HG02943 (cell line): ENCODE data around the gene NDUFS6.
"Not testable (repeated sequence)": the region's sequence is repeated elsewhere in the genome, so short reads cannot be mapped to it uniquely, and the experiment has no call there.

Experiments
- ATAC-seq: cut with Tn5 transposase; IDR thresholded peaks from one replicate; pipeline ENCODE4 v1.9.1; 2021; ENCODE audit warnings: mild to moderate bottlenecking, low read depth, moderate library complexity; ENCODE audit not compliant: unreplicated experiment

NDUFS6 gene

DNA sequence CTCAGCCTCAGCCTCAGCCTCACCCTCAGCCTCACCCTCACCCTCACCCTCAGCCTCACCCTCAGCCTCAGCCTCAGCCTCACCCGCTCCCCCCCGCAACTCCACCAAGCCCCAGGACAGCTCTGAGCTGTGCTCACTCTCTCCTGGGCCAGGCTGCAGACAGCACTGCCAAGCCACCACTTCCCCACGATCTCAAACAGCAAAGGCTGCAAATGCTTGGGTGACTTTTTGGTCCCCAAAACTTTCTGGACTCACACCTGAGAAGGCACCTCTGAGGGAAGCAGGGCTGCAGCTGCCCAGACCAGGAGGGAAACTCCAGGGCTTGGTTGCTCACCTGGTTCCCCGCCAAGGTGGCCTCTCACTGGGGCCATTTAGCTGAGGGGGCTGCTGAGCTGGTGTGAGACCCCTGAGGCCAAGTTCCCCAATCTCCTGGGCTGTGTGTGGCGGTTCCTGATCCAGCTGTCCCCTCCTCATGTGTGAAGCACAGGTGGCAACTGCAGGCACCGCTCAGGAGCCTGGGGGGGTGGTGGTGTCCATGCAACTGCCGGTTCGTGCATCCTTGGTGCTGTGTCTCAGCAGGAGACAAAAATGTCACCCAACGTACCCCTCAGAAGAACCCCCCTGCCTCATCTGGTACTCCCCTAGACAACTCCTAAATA, 19.4 kb upstream of the NDUFS6 start:
- no peak for ATAC-seq

DNA sequence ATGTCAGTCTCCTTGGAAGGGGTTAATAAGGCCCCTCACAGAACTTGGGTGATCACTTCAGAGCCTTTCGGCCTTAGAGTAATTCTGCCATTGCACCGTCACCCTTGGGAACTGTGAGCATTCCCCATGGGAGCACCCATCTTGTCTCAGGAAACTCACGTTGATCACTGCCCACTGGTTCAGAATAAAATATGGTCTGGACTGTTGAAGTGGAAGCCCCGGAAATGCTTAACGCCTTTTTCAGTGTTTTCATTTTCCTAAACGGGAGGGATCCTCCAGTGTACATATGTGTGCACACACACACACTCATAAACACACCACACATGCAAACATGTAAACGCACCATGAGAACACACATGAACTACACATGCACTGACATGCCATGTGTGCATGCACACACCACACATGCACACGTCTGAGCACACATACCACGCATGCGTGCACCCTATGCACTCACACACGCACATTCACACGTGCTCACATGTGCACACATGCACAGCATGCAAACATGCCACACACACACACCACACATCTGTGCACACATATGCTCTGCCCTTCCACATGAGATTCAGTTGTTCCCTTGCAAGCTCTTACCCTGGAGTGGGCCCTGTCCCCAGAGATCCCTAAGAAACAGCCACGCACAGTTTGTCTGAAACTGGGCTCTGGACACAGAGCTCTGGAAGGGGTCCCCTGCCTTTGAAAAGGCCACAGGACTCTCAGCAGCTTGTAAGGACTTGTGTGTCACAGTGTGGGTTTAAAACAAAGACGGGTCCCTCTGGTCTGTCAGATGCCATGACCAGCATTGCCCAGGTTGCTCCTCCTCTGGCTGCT, 18.6 kb upstream of the NDUFS6 start:
- ATAC-seq = no peak

DNA sequence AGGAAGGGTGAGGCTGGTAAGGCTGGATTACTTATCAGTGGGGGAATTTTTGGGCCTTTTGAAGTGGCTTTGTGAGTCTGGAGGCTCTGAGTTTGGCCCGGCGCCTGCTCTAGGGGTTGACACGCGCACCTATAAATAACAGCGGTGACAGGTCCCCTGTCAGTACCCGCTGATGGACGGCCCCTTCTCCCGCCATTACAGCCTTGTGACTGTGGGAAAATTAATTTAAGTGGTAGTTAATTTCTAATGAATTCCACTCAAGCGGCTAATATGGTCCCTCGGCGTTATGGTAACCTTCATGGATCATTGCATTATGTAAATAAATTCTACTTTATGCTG, 18.0 kb upstream of the NDUFS6 start:
- ATAC-seq = peak; percentile 65

DNA sequence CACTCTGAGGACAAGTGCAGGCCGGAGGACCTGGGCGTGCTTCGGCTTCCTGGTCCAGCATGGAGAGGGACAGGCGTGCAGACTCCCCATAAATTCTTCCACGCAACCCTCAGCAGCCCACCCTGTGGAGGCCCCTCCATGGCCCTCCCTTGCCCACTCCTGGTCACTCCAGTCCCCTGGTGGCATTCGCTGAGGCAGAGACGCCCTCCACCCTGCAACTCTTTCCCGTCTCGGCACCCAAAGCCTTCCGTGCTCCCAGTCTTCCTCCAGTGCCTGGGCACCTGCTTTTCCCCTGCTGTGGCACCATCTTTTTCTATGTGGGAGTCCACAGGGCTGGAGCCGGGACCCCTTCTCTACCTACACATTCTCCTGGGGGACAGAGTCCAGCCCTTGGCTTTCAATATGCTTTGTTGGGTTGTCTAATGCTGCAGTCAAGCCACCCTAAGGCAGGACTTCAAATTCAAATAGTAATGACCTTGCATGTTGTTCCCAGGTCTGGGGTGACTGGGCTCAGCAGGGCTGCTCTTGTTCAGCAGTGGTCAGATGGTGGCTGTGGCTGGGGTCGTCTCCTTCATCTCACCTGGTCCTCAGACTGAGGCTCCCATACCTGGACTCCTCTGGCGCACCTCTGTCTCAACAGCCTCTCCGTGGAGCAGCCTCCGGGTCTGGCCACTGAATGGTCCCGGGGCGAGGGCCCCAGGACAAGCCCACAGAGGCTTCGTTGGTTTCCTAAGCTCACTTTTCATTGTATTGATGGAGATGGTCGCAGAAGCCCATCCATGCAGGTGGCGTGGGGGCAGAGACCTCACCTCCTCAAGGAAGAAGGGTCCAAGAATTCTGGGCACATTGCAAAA, 16.8 kb upstream of the NDUFS6 start:
- ATAC-seq = no peak

DNA sequence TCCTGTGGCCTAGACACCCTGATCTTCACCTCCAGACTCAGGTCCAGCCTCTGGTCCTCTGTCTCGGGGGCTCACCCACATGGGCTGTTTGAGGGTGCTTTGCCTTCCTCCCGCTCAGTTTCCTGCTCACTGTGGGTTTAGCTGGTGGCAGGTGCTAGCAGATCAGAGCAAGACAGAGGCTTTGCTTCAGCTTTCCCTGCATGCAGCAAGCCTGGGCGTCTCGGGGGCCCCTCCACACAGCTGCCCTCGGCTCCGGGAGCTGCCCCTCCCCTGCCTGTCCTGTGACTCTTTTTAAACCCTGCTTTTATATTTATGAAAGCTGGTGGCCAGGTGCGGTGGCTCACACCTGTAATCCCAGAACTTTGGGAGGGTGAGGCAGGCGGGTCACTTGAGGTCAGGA, 16.1 kb upstream of the NDUFS6 start:
- ATAC-seq = no peak

DNA sequence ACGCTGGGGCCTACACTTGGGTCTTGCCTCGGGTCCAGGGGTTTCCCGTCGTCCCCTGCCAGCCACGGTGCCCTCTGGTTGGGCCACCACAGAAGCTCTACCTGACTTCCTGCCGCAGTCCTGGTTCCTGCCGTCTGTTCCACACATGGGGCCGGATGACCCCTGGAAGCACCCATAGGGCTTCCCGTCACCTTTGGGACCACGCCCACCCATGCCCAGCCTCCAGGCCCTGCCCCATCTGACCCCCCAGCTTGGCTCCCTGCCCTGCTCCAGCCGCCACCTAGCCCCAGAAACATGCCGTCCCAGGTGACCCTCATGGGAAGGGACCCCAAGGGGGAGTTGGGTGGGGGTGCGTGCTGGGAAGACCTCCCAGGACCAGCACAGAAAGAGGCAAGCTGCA, 15.2 kb upstream of the NDUFS6 start:
- ATAC-seq = no peak

DNA sequence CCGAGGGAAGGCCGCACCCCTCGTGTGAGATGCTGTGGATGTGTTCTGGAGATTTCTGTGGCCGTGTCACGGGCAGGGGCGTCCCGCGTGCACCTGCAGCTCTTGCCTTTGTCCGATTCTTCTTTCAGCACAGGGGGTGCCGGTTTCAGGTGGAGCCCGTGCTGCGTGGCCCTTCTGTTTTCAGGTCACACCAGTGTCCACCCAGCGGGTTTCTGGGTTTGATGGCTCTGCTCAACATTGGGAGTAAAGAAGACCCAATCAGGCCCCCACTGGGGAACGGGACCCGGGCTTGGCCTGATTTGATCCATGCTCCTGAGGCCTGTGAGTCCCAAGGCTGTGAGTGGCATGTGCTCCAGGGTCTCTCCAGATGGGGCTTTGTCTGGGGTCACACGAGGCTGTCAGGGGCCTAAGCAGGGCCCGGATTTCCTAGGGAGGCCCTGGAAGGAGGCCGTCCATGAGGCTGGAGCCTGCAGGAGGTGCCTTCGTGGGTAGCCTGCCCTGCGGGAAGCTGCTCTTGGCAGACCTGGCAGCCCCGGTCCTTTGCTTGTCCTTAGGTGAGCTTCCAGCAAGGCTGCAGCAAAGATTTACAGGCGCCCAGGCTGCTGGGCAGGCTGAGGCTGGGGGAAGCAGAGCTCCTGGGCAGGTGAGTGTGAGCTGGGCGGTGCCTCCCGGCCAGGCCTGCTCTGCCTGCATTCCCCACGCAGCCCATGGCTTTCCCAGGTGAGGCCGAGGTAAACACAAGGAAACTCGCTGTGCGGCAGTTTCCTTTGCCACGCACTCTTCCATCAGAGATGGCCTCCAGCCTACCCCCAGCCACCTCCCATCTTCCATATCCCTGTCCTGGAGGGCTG, 14.4 kb upstream of the NDUFS6 start:
- no peak for ATAC-seq

DNA sequence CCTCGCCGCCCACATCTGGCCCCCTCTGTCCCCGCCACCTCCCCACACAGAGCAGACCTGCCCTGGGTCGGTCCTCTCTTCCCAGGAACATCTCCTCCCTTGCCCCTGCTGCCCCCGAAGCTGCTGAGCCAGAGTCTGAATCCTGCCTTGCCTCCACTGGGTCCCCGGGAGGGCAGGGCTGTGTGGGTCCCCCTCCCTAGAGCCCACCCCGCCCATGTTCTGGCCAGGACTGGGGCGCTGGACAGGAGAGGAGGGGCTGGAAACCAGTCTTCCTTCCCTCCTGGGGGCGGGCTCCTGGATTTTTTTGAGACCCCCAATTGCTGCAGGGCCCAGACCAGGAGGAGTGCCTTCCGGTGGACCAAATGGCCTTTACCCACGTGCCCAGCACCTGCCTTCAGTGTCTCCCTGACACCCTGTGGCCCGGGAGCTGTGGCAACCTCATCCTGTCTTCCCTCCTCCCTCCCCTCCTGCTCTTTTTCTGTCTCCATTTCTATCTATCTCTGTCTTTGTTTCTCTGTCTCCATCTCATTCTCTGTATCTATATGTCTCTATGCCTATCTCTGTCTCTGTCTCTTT, 13.6 kb upstream of the NDUFS6 start:
- no peak for ATAC-seq

DNA sequence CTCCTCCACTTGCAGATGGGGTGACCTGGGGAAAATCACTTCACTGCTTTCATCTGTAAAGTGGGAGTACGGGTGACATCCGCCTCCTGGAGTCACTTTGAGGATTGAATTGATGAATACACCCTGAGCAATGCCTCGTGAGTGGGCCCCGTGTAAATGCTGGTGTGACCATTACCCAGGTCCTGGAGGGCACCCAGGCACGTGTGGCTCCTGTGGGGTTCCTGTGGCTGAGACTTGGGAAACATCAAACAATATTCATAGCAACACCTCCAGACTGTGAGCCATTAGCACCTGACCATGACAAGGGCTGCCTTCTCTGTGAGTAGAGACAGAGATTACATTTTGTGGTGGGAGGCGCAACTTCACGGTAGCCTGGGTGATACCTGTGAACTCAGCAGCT, 13.0 kb upstream of the NDUFS6 start:
- ATAC-seq = no peak

DNA sequence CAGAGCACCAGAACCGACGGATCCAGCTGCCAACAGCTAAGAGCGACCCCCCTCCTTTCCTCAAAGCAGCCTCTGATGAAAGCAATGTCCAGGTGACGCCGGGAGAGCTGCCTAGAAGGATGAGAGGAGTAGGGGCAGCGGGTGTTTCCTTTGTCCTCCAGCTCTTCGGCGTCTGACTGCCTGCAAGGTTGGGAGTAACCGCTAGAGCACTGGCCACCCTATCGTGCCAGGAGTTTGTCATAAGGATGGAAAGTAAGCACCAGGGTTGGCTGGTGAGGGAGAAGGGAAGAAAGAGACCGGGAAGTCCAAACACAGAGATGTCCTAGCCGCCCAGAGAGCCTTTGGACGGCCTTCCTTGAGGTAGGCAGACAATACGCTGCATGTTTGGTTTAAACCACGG, 12.4 kb upstream of the NDUFS6 start:
- no peak for ATAC-seq

DNA sequence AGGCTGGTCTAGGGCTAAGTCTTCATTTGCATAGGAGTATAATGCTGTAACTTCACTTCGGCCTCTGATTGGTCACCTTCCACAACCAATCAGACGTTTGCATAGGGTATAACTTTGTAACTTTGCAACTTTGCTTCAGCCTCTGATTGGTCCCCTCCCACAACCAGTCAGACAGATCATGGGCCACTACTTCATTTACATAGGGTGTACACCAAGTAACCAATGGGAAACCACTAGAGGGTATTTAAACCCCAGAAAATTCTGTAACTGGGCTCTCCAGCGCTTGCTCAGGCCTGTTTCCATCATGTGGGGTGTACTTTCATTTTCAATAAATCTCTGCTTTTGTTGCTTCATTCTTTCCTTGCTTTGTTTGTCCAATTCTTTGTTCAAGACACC, 11.8 kb upstream of the NDUFS6 start:
- ATAC-seq = not testable (repeated sequence)

DNA sequence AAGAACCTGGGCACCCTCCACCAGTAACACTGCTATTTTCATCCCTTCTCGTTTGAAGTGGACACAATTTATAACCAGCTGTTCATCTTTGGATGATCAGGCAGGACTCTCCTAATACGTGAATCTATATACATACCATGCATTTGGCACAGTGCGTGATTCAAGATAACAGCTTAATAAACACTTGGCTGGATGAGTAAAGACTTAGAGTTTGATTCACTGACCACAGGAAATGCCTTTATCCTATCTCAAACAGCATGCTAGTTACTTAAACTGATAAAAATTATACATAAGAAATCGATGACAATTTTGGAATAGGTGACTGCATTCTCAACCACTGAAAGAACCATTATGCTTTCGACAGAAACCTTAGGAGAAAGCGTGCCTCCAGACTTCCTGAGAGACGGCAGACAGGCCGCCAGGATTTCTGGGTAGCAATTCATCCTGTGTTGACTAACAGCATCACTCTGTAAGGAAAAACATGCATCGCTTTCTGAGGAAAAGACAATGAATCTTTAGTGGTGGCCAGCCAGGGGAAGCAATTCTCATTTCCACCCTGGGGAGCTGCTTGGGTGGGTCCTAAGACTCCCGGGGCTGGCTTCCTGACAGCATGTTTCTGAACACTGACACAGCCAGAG, 11.3 kb upstream of the NDUFS6 start:
- ATAC-seq = no peak

DNA sequence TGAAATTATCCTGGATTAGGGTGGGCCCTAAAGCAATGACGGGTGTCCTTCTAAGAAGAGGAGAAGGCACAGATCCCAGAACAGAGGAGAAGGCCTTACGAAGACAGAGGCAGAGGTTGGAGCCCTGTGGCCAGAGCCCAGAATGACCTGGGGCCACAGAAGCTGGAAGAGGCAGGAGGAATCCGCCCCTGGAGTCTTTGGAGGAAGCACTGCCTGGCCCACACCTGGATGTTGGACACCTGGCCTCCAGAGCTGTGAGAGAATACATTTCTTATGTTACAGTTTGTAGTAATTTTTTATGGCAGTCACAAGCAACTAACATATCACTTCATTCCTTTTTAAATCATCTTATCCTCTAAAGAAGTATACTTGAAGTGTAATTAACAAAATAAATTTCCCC, 10.0 kb upstream of the NDUFS6 start:
- ATAC-seq = no peak

DNA sequence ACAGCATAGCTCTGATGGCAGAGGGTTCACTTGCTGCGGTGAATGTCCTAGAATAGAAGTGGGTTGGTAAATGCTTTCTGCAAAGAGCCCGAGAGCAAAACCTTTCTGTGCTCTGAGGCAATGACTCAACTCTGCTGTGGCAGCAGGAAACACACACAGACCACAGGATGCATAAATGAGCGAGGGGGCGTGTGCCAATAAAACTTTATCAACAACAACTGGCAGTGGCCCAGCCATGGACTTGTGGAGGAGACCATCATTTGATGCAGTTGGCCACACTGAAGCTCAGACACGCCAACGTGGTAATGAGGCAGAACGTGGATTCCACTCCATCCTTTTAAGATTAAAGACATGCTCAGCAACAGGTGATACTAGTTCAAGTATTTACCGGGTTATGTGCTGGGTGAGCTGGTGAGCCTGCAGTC, 8.4 kb upstream of the NDUFS6 start:
- peak; percentile 97 for ATAC-seq

DNA sequence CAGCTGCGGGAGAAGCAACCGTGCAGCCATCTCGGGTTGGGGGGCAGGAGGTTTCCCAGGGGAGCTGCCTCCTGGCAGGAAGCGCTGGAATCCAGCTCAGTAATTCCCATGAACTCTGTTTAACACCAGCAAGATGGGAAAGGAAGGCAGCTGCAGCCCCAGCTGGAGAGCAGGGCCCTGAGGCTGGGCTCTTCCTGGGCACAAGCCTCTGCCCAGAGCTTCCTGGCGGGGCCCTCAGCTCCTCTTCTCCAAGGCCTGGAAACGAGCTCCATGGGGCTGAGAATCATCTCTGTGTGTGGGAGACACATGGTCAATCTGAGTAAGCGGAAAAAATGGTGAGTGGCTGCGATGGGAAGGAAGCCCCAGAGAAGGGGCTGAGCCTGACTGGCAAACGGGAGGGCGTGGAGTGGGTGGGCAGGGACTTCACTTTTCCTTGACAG, 7.9 kb upstream of the NDUFS6 start:
- no peak for ATAC-seq

DNA sequence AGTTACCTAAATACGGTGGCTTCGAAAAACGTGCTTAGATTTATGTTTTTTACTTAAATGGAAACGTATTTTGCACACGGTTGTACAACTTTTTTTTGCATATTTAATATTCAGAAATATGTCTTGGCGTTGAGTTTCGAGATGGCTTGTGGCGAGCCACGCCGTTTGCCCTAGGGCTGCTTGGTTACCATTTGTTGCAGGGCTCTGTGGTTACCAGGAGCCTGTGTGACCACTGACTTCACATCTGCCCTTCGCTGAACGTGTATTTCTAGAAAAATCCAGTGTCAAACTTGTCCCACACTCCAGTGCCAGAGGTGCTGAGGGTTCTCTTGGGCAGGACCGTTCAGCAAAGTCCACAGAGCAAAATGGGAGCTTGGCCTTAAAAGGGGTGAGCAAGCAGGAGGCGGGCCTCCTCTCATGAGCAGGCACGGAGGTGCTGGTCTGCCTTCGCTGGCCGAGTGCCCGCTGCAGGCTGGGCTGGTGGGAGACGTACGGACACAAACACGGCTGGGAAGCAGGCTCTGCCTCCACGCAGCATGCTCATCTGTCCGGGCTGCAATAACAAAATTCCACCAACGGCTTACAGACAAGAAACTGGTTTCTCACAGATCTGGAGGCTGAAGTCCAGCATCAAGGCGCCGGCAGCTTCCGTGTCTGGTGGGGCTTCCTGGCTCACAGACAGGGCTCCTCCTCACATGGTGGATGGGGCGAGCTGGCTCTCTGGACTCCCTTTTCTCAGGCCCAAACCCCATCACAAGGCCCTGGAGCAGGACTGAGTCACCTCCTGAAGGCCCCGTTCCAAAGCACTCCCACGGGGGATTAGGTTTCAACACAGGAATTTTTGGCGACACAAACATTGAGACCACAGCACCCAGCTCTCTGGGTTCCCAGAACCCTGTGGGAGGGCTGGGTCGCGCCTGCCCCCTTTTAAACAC, 7.0 kb upstream of the NDUFS6 start:
- ATAC-seq = no peak

DNA sequence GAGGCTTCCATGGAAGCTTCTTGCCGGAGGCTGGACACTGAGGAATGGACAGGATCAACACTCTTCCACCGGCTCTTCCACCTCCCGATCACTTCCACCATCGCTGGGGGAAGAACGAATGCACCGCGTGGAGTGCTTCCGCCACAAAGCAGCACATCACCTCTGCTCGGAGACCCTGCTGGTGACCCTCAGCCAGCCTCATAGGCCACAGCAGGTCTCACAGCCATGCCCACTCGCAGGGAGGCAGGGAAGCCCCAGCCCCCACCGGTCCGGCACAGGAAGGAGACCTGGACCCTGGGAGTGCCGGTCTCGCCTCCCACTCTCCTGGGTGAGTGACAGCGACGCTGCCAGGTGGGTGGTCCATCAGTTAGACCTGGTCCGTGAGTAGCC, 6.3 kb upstream of the NDUFS6 start:
- no peak for ATAC-seq

DNA sequence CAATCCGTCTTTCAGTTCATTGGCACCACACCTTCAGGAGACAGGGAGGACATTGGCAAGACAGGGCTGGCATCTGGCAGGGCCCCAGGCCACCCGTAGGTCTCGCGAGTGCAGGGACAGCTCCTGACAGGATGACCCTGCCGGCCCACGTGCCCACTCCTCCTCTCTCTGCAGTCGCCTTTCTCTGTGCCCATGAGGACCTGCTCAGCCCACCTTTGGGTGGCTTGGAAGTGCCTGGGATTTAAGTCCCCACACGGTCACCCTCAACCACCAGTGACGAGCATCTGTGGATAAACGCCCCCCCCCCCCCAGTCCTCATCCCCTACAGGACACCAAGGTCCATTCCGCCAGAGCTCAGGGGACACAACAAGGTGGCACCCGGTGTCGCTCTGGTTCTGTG, 5.7 kb upstream of the NDUFS6 start:
- ATAC-seq = no peak

DNA sequence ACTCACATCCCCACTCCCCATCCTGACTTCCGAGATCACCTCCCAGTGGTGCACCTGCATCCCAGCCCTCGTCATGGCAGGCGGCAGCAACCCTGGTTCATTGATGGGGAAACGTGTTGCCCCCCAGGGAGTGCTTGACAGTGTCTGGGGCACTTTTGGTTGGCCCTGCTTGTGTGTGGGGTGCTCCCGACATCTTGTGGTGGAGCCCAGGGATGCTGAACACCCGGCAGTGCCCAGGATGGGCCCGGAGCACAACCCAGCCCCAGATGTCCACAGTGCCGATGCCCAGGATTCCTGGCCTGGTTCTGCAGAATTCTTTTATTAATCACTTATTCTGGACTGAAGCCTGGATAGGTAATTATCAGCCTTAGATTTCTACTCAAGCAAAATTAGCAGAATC, 5.3 kb upstream of the NDUFS6 start:
- no peak for ATAC-seq
